ENCODE data around the gene VILL. TPM values are rescaled to one million over a fixed set of nuclear protein-coding genes. Genes with fewer than 3 reads are reported as not detected.

VILL gene
- total and polyA plus RNA-seq, 2 of the 8 experiments (the other 6 are each of a cell fraction or from before 2014, with no cell fraction given): 4.1 to 4.2 TPM

- ChIA-PET CTCF (ENCODE audit: partially characterized antibody) (interaction anchor here (0.6 to 2.1 kb wide), 30 partner anchors 9 to 618 kb away, joined by 3 to 34 read pairs (median 4); no protein-coding TSS in a partner anchor), POLR2A (ENCODE audit: partially characterized antibody) (interaction anchor here (0.6 to 1.1 kb wide), 4 partner anchors 10 to 1401 kb away, joined by 3 to 4 read pairs (median 3); no protein-coding TSS in a partner anchor)
- no peak overlapping the region for H3K4me3 ChIP-seq (ENCODE audit: extremely low read depth in 1 of 4, insufficient read depth in 2 of 4, low read depth in 3 of 4, low read length in 4 of 4)
- peaks cover 0 to 16% (median 7%) of the 10 kb centered on the region in 4 experiments; a peak in 4 of 7 replicates for H3K27me3 ChIP-seq (replicated peaks in 1 of 4; ENCODE audit: control insufficient read depth in 3 of 4, extremely low read depth in 1 of 4, insufficient read depth in 3 of 4, low read length in 3 of 4)
- no peak overlapping the region for H3K4ac ChIP-seq (replicated peaks; ENCODE audit: insufficient read length, low read depth, low read length)
- no peak overlapping the region for H3K18ac ChIP-seq (ENCODE audit: extremely low read depth, low read length)
- no peak overlapping the region for H3K14ac ChIP-seq (ENCODE audit: insufficient read length)
- H3K27ac ChIP-seq (ENCODE audit: low read depth, low read length): no peak overlapping the region
- no peaks in the 10 kb centered on the region for H3K79me2 ChIP-seq (ENCODE audit: control insufficient read depth in 1 of 2, insufficient read depth in 2 of 2, low read length in 2 of 2)
- no peak overlapping the region for H4K5ac ChIP-seq (ENCODE audit: insufficient read length, low read depth, low read length)
- H3K36me3 ChIP-seq (ENCODE audit: control insufficient read depth in 2 of 4, insufficient read depth in 4 of 4, low read length in 3 of 4): no peaks in the 10 kb centered on the region
- no peak overlapping the region for H2BK20ac ChIP-seq (ENCODE audit: low read length)
- H3K4me1 ChIP-seq (replicated peaks in 1 of 4; ENCODE audit: control insufficient read depth in 3 of 4, insufficient read depth in 4 of 4, low read length in 3 of 4): peaks cover 0 to 17% (median 9%) of the 10 kb centered on the region in 4 experiments; a peak in 6 of 7 replicates
- H2BK120ac ChIP-seq (replicated peaks; ENCODE audit: low read depth, low read length): no peak overlapping the region
- H4K20me1 ChIP-seq (replicated peaks in 1 of 2; ENCODE audit: control insufficient read depth in 1 of 2, insufficient read depth in 2 of 2, low read length in 2 of 2): no peaks in the 10 kb centered on the region
- no peak overlapping the region for H3K9ac ChIP-seq (replicated peaks in 1 of 4; ENCODE audit: extremely low read depth in 1 of 4, low read depth in 3 of 4, low read length in 3 of 4)
- no peak for TF ChIP-seq GTF2F1 (IDR thresholded peaks at IDR 0.05; ENCODE audit: borderline replicate concordance, low read depth, low read length)
- no peak for FAIRE-seq
- no peak overlapping the region for H3K56ac ChIP-seq (replicated peaks; ENCODE audit: insufficient read length, low read depth, low read length)
- no peak overlapping the region for H2AFZ ChIP-seq (ENCODE audit: low read length)
- no peak overlapping the region for H2BK15ac ChIP-seq (ENCODE audit: low read length)
- no peak overlapping the region for H4K91ac ChIP-seq (replicated peaks; ENCODE audit: insufficient read length, low read length)
- H3K79me1 ChIP-seq (ENCODE audit: low read depth, low read length): no peaks in the 10 kb centered on the region; the same call in 1 of the 2 replicates
- H4K8ac ChIP-seq (ENCODE audit: extremely low read depth, insufficient read depth, low read length): no peak overlapping the region
- no peaks in the 10 kb centered on the region for H3K9me3 ChIP-seq (ENCODE audit: insufficient read depth in 2 of 2, low read depth in 1 of 2, low read length in 1 of 2)
- H2AK5ac ChIP-seq (ENCODE audit: low read depth, low read length): no peak overlapping the region
- no peak overlapping the region for H2BK12ac ChIP-seq (ENCODE audit: low read depth, low read length)
- no peak overlapping the region for H2BK5ac ChIP-seq (ENCODE audit: low read depth, low read length)
- WGBS, 2 experiments (ENCODE audit: extremely low coverage in 1 of 2, insufficient coverage in 1 of 2, insufficient read length in 1 of 2, insufficient replicate concordance in 2 of 2, low coverage in 1 of 2, low lambda C conversion rate in 2 of 2, missing lambda C conversion rate in 1 of 2): 84% methylated on average over 10 of the region's 10 CpGs; no CpG with 5 or more reads in 1 of the 2 experiments
- H3K4me2 ChIP-seq (ENCODE audit: insufficient read depth in 1 of 2, low read depth in 2 of 2, low read length in 2 of 2): no peak overlapping the region
- no peak for DNase-seq (ENCODE audit: low read depth in 1 of 2, low spot score in 2 of 2)
- H3K23me2 ChIP-seq (ENCODE audit: low read depth, low read length): peaks cover 11% of the 10 kb centered on the region
- no peak overlapping the region for H3K23ac ChIP-seq (ENCODE audit: insufficient read length)
Observed at GRCh38 chr3:37995652-37996641, 5.4 kb downstream of the VILL start.
